Measurements from ENCODE around the gene MIOS. TPM values are rescaled to one million over a fixed set of nuclear protein-coding genes. Genes with fewer than 3 reads are reported as not detected.

The MIOS gene
- polyA plus RNA-seq, 3 donors: 18.3 to 32.6 (median 20.2) TPM

- Mint-ChIP-seq H3K4me3 (no peak overlapping the region), H3K27ac (peak overlapping the region in 2 of 7 donors; percentile 94 to 97), H3K4me1 (peaks cover 34% of the 10 kb centered on the region), H3K9me3 (no peaks in the 10 kb centered on the region), H3K36me3 (peaks cover 34 to 35% of the 10 kb centered on the region in 2 donors), H3K27me3 (ENCODE audit: low read depth in 3 of 3) (no peaks in the 10 kb centered on the region)
- WGBS (ENCODE audit: insufficient coverage): 100% methylated on average over 2 of the region's 3 CpGs
- H3K4me3 ChIP-seq (replicated peaks in 1 of 3; ENCODE audit: low read depth in 2 of 3, low read length in 3 of 3): no peak overlapping the region
- peaks cover 65% of the 10 kb centered on the region for H3K79me2 ChIP-seq (ENCODE audit: insufficient read depth, low read length)
- TF ChIP-seq CTCF (IDR thresholded peaks at IDR 0.05): no peak
- peak overlapping the region in 1 of 2 donors; percentile 22 for H3K27ac ChIP-seq (ENCODE audit: low read depth in 1 of 2, low read length in 2 of 2)
- peaks cover 29 to 37% of the 10 kb centered on the region in 2 donors for H3K4me1 ChIP-seq (ENCODE audit: control insufficient read depth in 1 of 2, insufficient read depth in 2 of 2, low read length in 2 of 2)
- peaks cover 17 to 28% of the 10 kb centered on the region in 2 donors for H3K36me3 ChIP-seq (replicated peaks in 1 of 2; ENCODE audit: control insufficient read depth in 1 of 2, insufficient read depth in 2 of 2, low read length in 2 of 2)
- no peaks in the 10 kb centered on the region for H3K9me3 ChIP-seq (replicated peaks in 1 of 2; ENCODE audit: control insufficient read depth in 1 of 2, insufficient read depth in 1 of 2, low read length in 2 of 2)
- intact Hi-C loops (cut with micrococcal nuclease): no loop called here
- DNase-seq: no peak
- H3K27me3 ChIP-seq (ENCODE audit: control insufficient read depth in 2 of 2, insufficient read depth in 2 of 2, low read length in 2 of 2): no peaks in the 10 kb centered on the region
- H3K4me2 ChIP-seq (replicated peaks; ENCODE audit: extremely low read depth, low read length, poor library complexity, severe bottlenecking): no peak overlapping the region
- H4K20me1 ChIP-seq (ENCODE audit: insufficient read depth, low read length): no peaks in the 10 kb centered on the region
- H3K9ac ChIP-seq (ENCODE audit: insufficient read depth, low read length, poor library complexity, severe bottlenecking): no peak overlapping the region
- no peak overlapping the region for H2AFZ ChIP-seq (ENCODE audit: insufficient read depth, low read depth, low read length, poor library complexity, severe bottlenecking)
Measured at GRCh38 chr7:7570584-7570983, 3.9 kb downstream of the MIOS start.

GRCh38 chr7:7573701-7574100, 7.0 kb downstream of the MIOS start:
- no peak overlapping the region for H3K4me3 ChIP-seq (replicated peaks in 1 of 3; ENCODE audit: low read depth in 2 of 3, low read length in 3 of 3)
- no peak overlapping the region for H3K27ac Mint-ChIP-seq
- TF ChIP-seq CTCF (IDR thresholded peaks at IDR 0.05): no peak
- peaks cover 21% of the 10 kb centered on the region for H3K4me1 Mint-ChIP-seq
- no peak overlapping the region for H3K9ac ChIP-seq (ENCODE audit: insufficient read depth, low read length, poor library complexity, severe bottlenecking)
- H3K36me3 ChIP-seq (replicated peaks in 1 of 2; ENCODE audit: control insufficient read depth in 1 of 2, insufficient read depth in 2 of 2, low read length in 2 of 2): peaks cover 17 to 28% of the 10 kb centered on the region in 2 donors
- no CpG with 5 or more reads among the region's 2 CpGs for WGBS (ENCODE audit: insufficient coverage)
- H3K79me2 ChIP-seq (ENCODE audit: insufficient read depth, low read length): peaks cover 48% of the 10 kb centered on the region
- no peak overlapping the region for H2AFZ ChIP-seq (ENCODE audit: insufficient read depth, low read depth, low read length, poor library complexity, severe bottlenecking)
- H3K9me3 Mint-ChIP-seq: no peaks in the 10 kb centered on the region
- no peaks in the 10 kb centered on the region for H3K27me3 Mint-ChIP-seq (ENCODE audit: low read depth in 3 of 3)
- no peak overlapping the region for H3K4me3 Mint-ChIP-seq
- no peak overlapping the region for H3K27ac ChIP-seq (ENCODE audit: low read depth in 1 of 2, low read length in 2 of 2)
- H3K9me3 ChIP-seq (replicated peaks in 1 of 2; ENCODE audit: control insufficient read depth in 1 of 2, insufficient read depth in 1 of 2, low read length in 2 of 2): no peaks in the 10 kb centered on the region
- H3K4me2 ChIP-seq (replicated peaks; ENCODE audit: extremely low read depth, low read length, poor library complexity, severe bottlenecking): no peak overlapping the region
- peaks cover 27 to 34% of the 10 kb centered on the region in 2 donors for H3K4me1 ChIP-seq (ENCODE audit: control insufficient read depth in 1 of 2, insufficient read depth in 2 of 2, low read length in 2 of 2)
- DNase-seq: no peak
- intact Hi-C loops (cut with micrococcal nuclease): no loop called here
- H3K27me3 ChIP-seq (ENCODE audit: control insufficient read depth in 2 of 2, insufficient read depth in 2 of 2, low read length in 2 of 2): no peaks in the 10 kb centered on the region
- H4K20me1 ChIP-seq (ENCODE audit: insufficient read depth, low read length): peaks cover 11% of the 10 kb centered on the region
- H3K36me3 Mint-ChIP-seq: peaks cover 37 to 38% of the 10 kb centered on the region in 2 donors
